Measurements from ENCODE around the gene BCL11B. TPM values are rescaled to one million over a fixed set of nuclear protein-coding genes. Genes with fewer than 3 reads are reported as not detected.

The BCL11B gene
- total RNA-seq, 1 experiment from 2014 or later: 0.24 TPM

- Mint-ChIP-seq H3K9me3 (ENCODE audit: low read depth, unreplicated experiment) (no peaks in the 10 kb centered on the region), H3K36me3 (ENCODE audit: insufficient read depth, unreplicated experiment) (no peaks in the 10 kb centered on the region), H3K27me3 (ENCODE audit: unreplicated experiment) (peaks cover 13% of the 10 kb centered on the region), H3K27ac (ENCODE audit: unreplicated experiment) (no peak overlapping the region), H3K4me3 (ENCODE audit: low read depth, unreplicated experiment) (no peak overlapping the region), H3K4me1 (ENCODE audit: low read depth, unreplicated experiment) (no peaks in the 10 kb centered on the region)
- intact Hi-C loops (cut with micrococcal nuclease; ENCODE audit: unreplicated experiment): no loop called here
- TF ChIP-seq CTCF (IDR thresholded peaks at IDR 0.05; ENCODE audit: unreplicated experiment): no peak
- BruUV-seq (replicated peaks): no TSS peak
- CTCF ChIA-PET: no interaction called here
- DNase-seq: no peak
Observed at GRCh38 chr14:99244367-99244901, 27.6 kb downstream of the BCL11B start.

- Mint-ChIP-seq H3K4me3 (ENCODE audit: low read depth, unreplicated experiment) (no peak overlapping the region), H3K4me1 (ENCODE audit: low read depth, unreplicated experiment) (no peaks in the 10 kb centered on the region), H3K27ac (ENCODE audit: unreplicated experiment) (no peak overlapping the region), H3K27me3 (ENCODE audit: unreplicated experiment) (peaks cover 13% of the 10 kb centered on the region), H3K9me3 (ENCODE audit: low read depth, unreplicated experiment) (no peaks in the 10 kb centered on the region), H3K36me3 (ENCODE audit: insufficient read depth, unreplicated experiment) (no peaks in the 10 kb centered on the region)
- CTCF ChIA-PET: no interaction called here
- intact Hi-C loops (cut with micrococcal nuclease; ENCODE audit: unreplicated experiment): no loop called here
- DNase-seq: no peak
- no TSS peak for BruUV-seq (replicated peaks)
- TF ChIP-seq CTCF (IDR thresholded peaks at IDR 0.05; ENCODE audit: unreplicated experiment): no peak
Observed at GRCh38 chr14:99242816-99243721, 28.9 kb downstream of the BCL11B start.

- Mint-ChIP-seq H3K27me3 (ENCODE audit: unreplicated experiment) (peaks cover 13% of the 10 kb centered on the region), H3K9me3 (ENCODE audit: low read depth, unreplicated experiment) (no peaks in the 10 kb centered on the region), H3K36me3 (ENCODE audit: insufficient read depth, unreplicated experiment) (no peaks in the 10 kb centered on the region), H3K4me1 (ENCODE audit: low read depth, unreplicated experiment) (no peaks in the 10 kb centered on the region), H3K27ac (ENCODE audit: unreplicated experiment) (no peak overlapping the region), H3K4me3 (ENCODE audit: low read depth, unreplicated experiment) (no peak overlapping the region)
- CTCF ChIA-PET: no interaction called here
- no peak for TF ChIP-seq CTCF (IDR thresholded peaks at IDR 0.05; ENCODE audit: unreplicated experiment)
- BruUV-seq (replicated peaks): no TSS peak
- intact Hi-C loops (cut with micrococcal nuclease; ENCODE audit: unreplicated experiment): no loop called here
- DNase-seq: no peak
Observed at GRCh38 chr14:99242238-99242637, 29.8 kb downstream of the BCL11B start.

- TF ChIP-seq CTCF (IDR thresholded peaks at IDR 0.05; ENCODE audit: unreplicated experiment): no peak
- no peak for DNase-seq
- Mint-ChIP-seq H3K27ac (ENCODE audit: unreplicated experiment) (no peak overlapping the region), H3K4me3 (ENCODE audit: low read depth, unreplicated experiment) (no peak overlapping the region), H3K27me3 (ENCODE audit: unreplicated experiment) (peaks cover 13% of the 10 kb centered on the region), H3K4me1 (ENCODE audit: low read depth, unreplicated experiment) (no peaks in the 10 kb centered on the region), H3K36me3 (ENCODE audit: insufficient read depth, unreplicated experiment) (no peaks in the 10 kb centered on the region), H3K9me3 (ENCODE audit: low read depth, unreplicated experiment) (no peaks in the 10 kb centered on the region)
- BruUV-seq (replicated peaks): no TSS peak
- intact Hi-C loops (cut with micrococcal nuclease; ENCODE audit: unreplicated experiment): no loop called here
- CTCF ChIA-PET: no interaction called here
Observed at GRCh38 chr14:99241325-99242010, 30.5 kb downstream of the BCL11B start.
